ENCODE data around the gene SLC15A5. TPM values are rescaled to one million over a fixed set of nuclear protein-coding genes. Genes with fewer than 3 reads are reported as not detected.

Gene SLC15A5
- total RNA-seq, 3 donors from 2014 or later = not detected

- intact Hi-C loops (cut with DNase I; ENCODE audit: low total_unique reads) = no loop called here
- TF ChIP-seq POLR2AphosphoS5 (IDR thresholded peaks at IDR 0.05) = no peak
- no peak for TF ChIP-seq CTCF (IDR thresholded peaks at IDR 0.05)
- TF ChIP-seq POLR2A (IDR thresholded peaks at IDR 0.05) = no peak
- no peak overlapping the region for H3K27ac ChIP-seq
- H3K9me3 ChIP-seq = peaks cover 0 to 3% of the 10 kb centered on the region in 2 donors
- no peak for DNase-seq (ENCODE audit: low spot score in 2 of 2)
- no peak overlapping the region for H3K4me3 ChIP-seq
- H3K4me1 ChIP-seq = no peaks in the 10 kb centered on the region
- H3K36me3 ChIP-seq = no peaks in the 10 kb centered on the region
- H3K27me3 ChIP-seq = no peaks in the 10 kb centered on the region
These were observed 78.6 kb downstream of the SLC15A5 start for GRCh38 chr12:16198884-16199283.

GRCh38 chr12:16197600-16197999, 79.9 kb downstream of the SLC15A5 start:
- H3K36me3 ChIP-seq = no peaks in the 10 kb centered on the region
- no peaks in the 10 kb centered on the region for H3K27me3 ChIP-seq
- H3K4me1 ChIP-seq = no peaks in the 10 kb centered on the region
- TF ChIP-seq POLR2AphosphoS5 (IDR thresholded peaks at IDR 0.05) (no peak), POLR2A (IDR thresholded peaks at IDR 0.05) (no peak), CTCF (IDR thresholded peaks at IDR 0.05) (no peak)
- no peak overlapping the region for H3K4me3 ChIP-seq
- intact Hi-C loops (cut with DNase I; ENCODE audit: low total_unique reads) = no loop called here
- H3K27ac ChIP-seq = no peak overlapping the region
- peaks cover 0 to 3% of the 10 kb centered on the region in 2 donors for H3K9me3 ChIP-seq
- no peak for DNase-seq (ENCODE audit: low spot score in 2 of 2)

GRCh38 chr12:16189849-16190248, 87.6 kb downstream of the SLC15A5 start:
- intact Hi-C loops (cut with DNase I; ENCODE audit: low total_unique reads) = no loop called here
- H3K4me3 ChIP-seq = no peak overlapping the region
- no peaks in the 10 kb centered on the region for H3K36me3 ChIP-seq
- H3K27ac ChIP-seq = no peak overlapping the region
- TF ChIP-seq CTCF (IDR thresholded peaks at IDR 0.05) (peak in 1 of 3 donors; percentile 22), POLR2AphosphoS5 (IDR thresholded peaks at IDR 0.05) (no peak), POLR2A (IDR thresholded peaks at IDR 0.05) (no peak)
- no peaks in the 10 kb centered on the region for H3K9me3 ChIP-seq
- H3K4me1 ChIP-seq = no peaks in the 10 kb centered on the region
- H3K27me3 ChIP-seq = no peaks in the 10 kb centered on the region
- DNase-seq (ENCODE audit: low spot score in 2 of 2) = no peak

GRCh38 chr12:16187660-16188059, 89.8 kb downstream of the SLC15A5 start:
- Histone ChIP-seq H3K27me3 (no peaks in the 10 kb centered on the region), H3K4me1 (no peaks in the 10 kb centered on the region), H3K36me3 (no peaks in the 10 kb centered on the region), H3K4me3 (no peak overlapping the region), H3K27ac (no peak overlapping the region), H3K9me3 (no peaks in the 10 kb centered on the region)
- no peak for DNase-seq (ENCODE audit: low spot score in 2 of 2)
- TF ChIP-seq POLR2A (IDR thresholded peaks at IDR 0.05) = no peak
- no peak for TF ChIP-seq POLR2AphosphoS5 (IDR thresholded peaks at IDR 0.05)
- TF ChIP-seq CTCF (IDR thresholded peaks at IDR 0.05) = no peak
- intact Hi-C loops (cut with DNase I; ENCODE audit: low total_unique reads) = no loop called here

GRCh38 chr12:16184681-16185080, 92.8 kb downstream of the SLC15A5 start:
- no peak for DNase-seq (ENCODE audit: low spot score in 2 of 2)
- H3K27me3 ChIP-seq = no peaks in the 10 kb centered on the region
- intact Hi-C loops (cut with DNase I; ENCODE audit: low total_unique reads) = no loop called here
- H3K9me3 ChIP-seq = peaks cover 0 to 4% of the 10 kb centered on the region in 2 donors
- H3K36me3 ChIP-seq = no peaks in the 10 kb centered on the region
- no peaks in the 10 kb centered on the region for H3K4me1 ChIP-seq
- no peak overlapping the region for H3K4me3 ChIP-seq
- no peak for TF ChIP-seq POLR2A (IDR thresholded peaks at IDR 0.05)
- TF ChIP-seq CTCF (IDR thresholded peaks at IDR 0.05) = no peak
- no peak for TF ChIP-seq POLR2AphosphoS5 (IDR thresholded peaks at IDR 0.05)
- no peak overlapping the region for H3K27ac ChIP-seq

Measured in breast epithelium (tissue), 4 donors.